H1 (cell line): ENCODE results near the gene DUSP1. TPM values are rescaled to one million over a fixed set of nuclear protein-coding genes. Genes with fewer than 3 reads are reported as not detected.

Experiments
- CTCF ChIA-PET: fragments of 300-600 bp; sonication (Branson Sonifier 250); formaldehyde crosslinking; loops from one replicate; lab custom pipeline; 2021; ENCODE audit not compliant: partially characterized antibody; lab: Charles Lee
- POLR2A ChIA-PET: fragments of 300-600 bp; sonication (Branson Sonifier 250); formaldehyde crosslinking; loops from one replicate; lab custom pipeline; 2021; ENCODE audit warnings: inconsistent platforms; ENCODE audit not compliant: partially characterized antibody; lab: Charles Lee
- DNase-seq, 2 experiments: peaks; one replicate each; pipeline versions ENCODE4 v3.0.0 to v3.0.0-alpha.2; 2010 to 2022; ENCODE audit warnings: low spot score in 2 of 2, low read depth in 1 of 2, mixed read lengths in 1 of 2
- FAIRE-seq: peaks from 2 replicates; lab custom pipeline; 2011; peaks lifted over from hg19 to GRCh38; lab: Jason Lieb, UNC
- H2AFZ ChIP-seq: 2 replicates; pipeline ENCODE4 v1.8.1; 2012; ENCODE audit warnings: low read length, inconsistent platforms
- H2AK5ac ChIP-seq: 2 replicates; pipeline ENCODE4 v1.6.1; 2013; ENCODE audit warnings: low read depth, low read length
- H2BK120ac ChIP-seq: replicated peaks from 2 replicates; pipeline ENCODE3; 2013; ENCODE audit warnings: low read depth, low read length, inconsistent platforms
- H2BK12ac ChIP-seq: 2 replicates; pipeline ENCODE4 v1.6.1; 2013; ENCODE audit warnings: low read depth, low read length
- H2BK15ac ChIP-seq: 2 replicates; pipeline ENCODE4 v1.6.1; 2013; ENCODE audit warnings: low read length
- H2BK20ac ChIP-seq: 2 replicates; pipeline ENCODE4 v1.6.1; 2013; ENCODE audit warnings: low read length
- H2BK5ac ChIP-seq: 2 replicates; pipeline ENCODE4 v1.6.1; 2013; ENCODE audit warnings: low read depth, low read length
- H3K14ac ChIP-seq: 2 replicates; pipeline ENCODE4 v1.6.1; 2013; ENCODE audit warnings: inconsistent platforms; ENCODE audit not compliant: insufficient read length
- H3K18ac ChIP-seq: 2 replicates; pipeline ENCODE4 v1.6.1; 2013; ENCODE audit warnings: low read length; ENCODE audit errors: extremely low read depth
- H3K23ac ChIP-seq: 2 replicates; pipeline ENCODE4 v1.6.1; 2013; ENCODE audit warnings: inconsistent platforms; ENCODE audit not compliant: insufficient read length
- H3K23me2 ChIP-seq: 2 replicates; pipeline ENCODE4 v1.6.1; 2013; ENCODE audit warnings: low read depth, low read length
- H3K27ac ChIP-seq: 2 replicates; pipeline ENCODE4 v1.6.1; 2011; ENCODE audit warnings: low read depth, low read length, inconsistent platforms
- H3K27me3 ChIP-seq, 4 experiments: replicated peaks in 1 of 4; 1 replicate in 1 of 4; 2 replicates in 3 of 4; pipeline versions ENCODE4 v1.6.1 to v1.8.1; 2011 to 2013; ENCODE audit warnings: low read length in 3 of 4, mild to moderate bottlenecking in 3 of 4, inconsistent platforms in 2 of 4, mixed read lengths in 2 of 4, moderate library complexity in 1 of 4; ENCODE audit not compliant: control insufficient read depth in 3 of 4, insufficient read depth in 3 of 4; ENCODE audit errors: extremely low read depth in 1 of 4
- H3K36me3 ChIP-seq, 4 experiments: 2 replicates each; pipeline versions ENCODE4 v1.6.1 to v1.8.1; 2011 to 2013; ENCODE audit warnings: mild to moderate bottlenecking in 4 of 4, low read length in 3 of 4, moderate library complexity in 2 of 4, control low read depth in 1 of 4, inconsistent platforms in 1 of 4; ENCODE audit not compliant: insufficient read depth in 4 of 4, control insufficient read depth in 2 of 4
- H3K4ac ChIP-seq: replicated peaks from 2 replicates; pipeline ENCODE3; 2013; ENCODE audit warnings: low read length, low read depth, mixed read lengths, inconsistent platforms; ENCODE audit not compliant: insufficient read length
- H3K4me1 ChIP-seq, 4 experiments: replicated peaks in 1 of 4; 1 replicate in 1 of 4; 2 replicates in 3 of 4; pipeline versions ENCODE4 v1.6.1 to v1.8.1; 2011 to 2013; ENCODE audit warnings: low read length in 3 of 4, inconsistent platforms in 2 of 4, mixed read lengths in 1 of 4; ENCODE audit not compliant: insufficient read depth in 4 of 4, control insufficient read depth in 3 of 4
- H3K4me2 ChIP-seq, 2 experiments: 2 replicates each; pipeline versions ENCODE4 v1.6.1 to v1.8.1; 2011 to 2013; ENCODE audit warnings: low read depth in 2 of 2, low read length in 2 of 2, control low read depth in 1 of 2, inconsistent platforms in 1 of 2, mild to moderate bottlenecking in 1 of 2; ENCODE audit not compliant: insufficient read depth in 1 of 2
- H3K4me3 ChIP-seq, 4 experiments: fragments of 200-600, 300-600 bp in 1 of 4; sonication (generic), shearing (Covaris generic), sonication (Bioruptor Twin) in 1 of 4; 2 replicates each; pipeline versions ENCODE4 v1.5.1 to v1.8.1; 2011 to 2016; ENCODE audit warnings: low read length in 4 of 4, low read depth in 3 of 4, control low read depth in 2 of 4, inconsistent platforms in 2 of 4, mild to moderate bottlenecking in 2 of 4, mixed read lengths in 1 of 4, moderate library complexity in 1 of 4; ENCODE audit not compliant: insufficient read depth in 2 of 4; ENCODE audit errors: extremely low read depth in 1 of 4
- H3K56ac ChIP-seq: replicated peaks from 2 replicates; pipeline ENCODE3; 2013; ENCODE audit warnings: low read depth, mild to moderate bottlenecking, mixed read lengths, low read length, inconsistent platforms; ENCODE audit not compliant: insufficient read length
- H3K79me1 ChIP-seq: 2 replicates; pipeline ENCODE4 v1.6.1; 2013; ENCODE audit warnings: low read depth, low read length, control low read depth
- H3K79me2 ChIP-seq, 2 experiments: 2 replicates each; pipeline versions ENCODE4 v1.6.1 to v1.8.1; 2012 to 2013; ENCODE audit warnings: low read length in 2 of 2, mild to moderate bottlenecking in 2 of 2, inconsistent platforms in 1 of 2; ENCODE audit not compliant: insufficient read depth in 2 of 2, control insufficient read depth in 1 of 2
- H3K9ac ChIP-seq, 4 experiments: replicated peaks in 1 of 4; 1 replicate in 1 of 4; 2 replicates in 3 of 4; pipeline versions ENCODE4 v1.6.1 to v1.8.1; 2011 to 2013; ENCODE audit warnings: low read depth in 3 of 4, low read length in 3 of 4, control low read depth in 2 of 4, mild to moderate bottlenecking in 2 of 4, moderate library complexity in 2 of 4, inconsistent platforms in 1 of 4; ENCODE audit errors: extremely low read depth in 1 of 4
- H3K9me3 ChIP-seq, 2 experiments: 2 replicates each; pipeline versions ENCODE4 v1.6.1 to v1.8.1; 2012 to 2013; ENCODE audit warnings: mild to moderate bottlenecking in 2 of 2, moderate library complexity in 2 of 2, control low read depth in 1 of 2, inconsistent platforms in 1 of 2, low read depth in 1 of 2, low read length in 1 of 2, mixed read lengths in 1 of 2; ENCODE audit not compliant: insufficient read depth in 2 of 2
- H4K20me1 ChIP-seq, 2 experiments: replicated peaks in 1 of 2; 2 replicates each; pipeline versions ENCODE3 to v1.8.1; 2011 to 2013; ENCODE audit warnings: inconsistent platforms in 2 of 2, low read length in 2 of 2, mild to moderate bottlenecking in 1 of 2; ENCODE audit not compliant: insufficient read depth in 2 of 2, control insufficient read depth in 1 of 2
- H4K5ac ChIP-seq: 2 replicates; pipeline ENCODE4 v1.6.1; 2013; ENCODE audit warnings: low read length, low read depth, mixed read lengths, inconsistent platforms; ENCODE audit not compliant: insufficient read length
- H4K8ac ChIP-seq: 2 replicates; pipeline ENCODE4 v1.8.0; 2013; ENCODE audit warnings: mild to moderate bottlenecking, moderate library complexity, low read length, inconsistent platforms; ENCODE audit not compliant: insufficient read depth; ENCODE audit errors: extremely low read depth
- H4K91ac ChIP-seq: replicated peaks from 2 replicates; pipeline ENCODE3; 2013; ENCODE audit warnings: low read length, mixed read lengths, inconsistent platforms; ENCODE audit not compliant: insufficient read length
- CHD1 ChIP-seq: IDR thresholded peaks from 2 replicates; pipeline ENCODE4 v1.6.1; 2012; ENCODE audit warnings: low read depth, low read length, improper control_type of control experiment
- CTBP2 ChIP-seq: IDR thresholded peaks from 2 replicates; pipeline ENCODE4 v1.7.0; 2011; ENCODE audit warnings: borderline replicate concordance, mild to moderate bottlenecking, moderate library complexity, mixed read lengths, low read length; ENCODE audit not compliant: insufficient read depth, insufficient read length
- FOSL1 ChIP-seq: IDR thresholded peaks from 2 replicates; pipeline ENCODE4 v1.6.1; 2011; ENCODE audit warnings: mild to moderate bottlenecking, low read depth, low read length, moderate library complexity; ENCODE audit not compliant: insufficient read depth
- JUND ChIP-seq: IDR thresholded peaks from 2 replicates; pipeline ENCODE4 v1.6.1; 2011; ENCODE audit warnings: mild to moderate bottlenecking, improper control_type of control experiment, low read length
- PHF8 ChIP-seq: fragments of 200-600 bp; sonication (generic); conservative IDR thresholded peaks from 2 replicates; pipeline ENCODE4 v1.7.1; 2012; ENCODE audit warnings: low read depth, mild to moderate bottlenecking, inconsistent platforms, low read length, moderate library complexity
- POLR2A ChIP-seq, 2 experiments: IDR thresholded peaks; 1 replicate in 1 of 2; 2 replicates in 1 of 2; pipeline ENCODE4 v1.6.1; 2011; ENCODE audit warnings: low read depth in 2 of 2, low read length in 2 of 2, mild to moderate bottlenecking in 2 of 2; ENCODE audit errors: control extremely low read depth in 1 of 2
- POU5F1 ChIP-seq: IDR thresholded peaks from 2 replicates; pipeline ENCODE4 v1.6.1; 2011; ENCODE audit warnings: low read depth, mild to moderate bottlenecking, low read length, moderate library complexity
- SAP30 ChIP-seq: fragments of 300-600 bp; sonication (generic); IDR thresholded peaks from 2 replicates; pipeline ENCODE4 v1.7.1; 2012; ENCODE audit warnings: low read length, moderate library complexity, mild to moderate bottlenecking, inconsistent platforms; ENCODE audit not compliant: insufficient read depth, insufficient replicate concordance
- SIN3A ChIP-seq, 2 experiments: IDR thresholded peaks in 1 of 2; conservative IDR thresholded peaks in 1 of 2; 2 replicates each; pipeline ENCODE4 v1.6.1; 2011 to 2012; ENCODE audit warnings: low read length in 2 of 2, improper control_type of control experiment in 1 of 2, low read depth in 1 of 2, mild to moderate bottlenecking in 1 of 2
- SIRT6 ChIP-seq: IDR thresholded peaks from one replicate; pipeline ENCODE4 v1.7.1; 2012; ENCODE audit warnings: low read length, inconsistent platforms
- SP1 ChIP-seq: IDR thresholded peaks from 2 replicates; pipeline ENCODE4 v1.6.1; 2011; ENCODE audit warnings: low read depth, low read length
- SRF ChIP-seq: IDR thresholded peaks from 2 replicates; pipeline ENCODE4 v1.6.1; 2011; ENCODE audit warnings: mild to moderate bottlenecking, low read depth, low read length, moderate library complexity
- TEAD4 ChIP-seq: IDR thresholded peaks from 2 replicates; pipeline ENCODE4 v1.6.1; 2012; ENCODE audit warnings: low read depth, low read length, inconsistent platforms, mixed read lengths
- WGBS, 2 experiments: shearing (Covaris generic) in 1 of 2; methylation state at CpG; one replicate each; pipeline versions ENCODE4 v1.1.6 to v1.1.7; 2013 to 2015; ENCODE audit warnings: low lambda C conversion rate in 2 of 2, mixed read lengths in 2 of 2, inconsistent platforms in 1 of 2, low coverage in 1 of 2, missing lambda C conversion rate in 1 of 2; ENCODE audit not compliant: insufficient replicate concordance in 2 of 2, insufficient coverage in 1 of 2, insufficient read length in 1 of 2; ENCODE audit errors: extremely low coverage in 1 of 2, missing lambda C conversion rate in 1 of 2; 5-methylcytosine and 5-hydroxymethylcytosine counted together
- polyA plus RNA-seq, 7 experiments: library from polyadenylated mRNA; depleted of rRNA in 3 of 7; stranded (reverse) in 5 of 7; unstranded in 2 of 7; fragments of >200 nt in 5 of 7; fragments of 200-250 nt in 2 of 7; gene quantifications; 1 replicate in 5 of 7; 2 replicates in 1 of 7; 4 replicates in 1 of 7; pipeline versions ENCODE4 v1.2.1 to v1.2.3, GENCODE V29; 2011 to 2013; ENCODE audit warnings: missing spikeins in 2 of 7, mixed read lengths in 2 of 7
- total RNA-seq: library from RNA; stranded (reverse); fragmentation: NEBNext Ultra II Directional; extraction: Animal tissue kit (Norgen Biotek cat#: 25700); gene quantifications from 2 replicates; pipeline ENCODE4 v1.2.1, GENCODE V29; 2021
- TF ChIP-seq, protein P1 (sequence below): IDR thresholded peaks from 2 replicates; pipeline ENCODE4 v1.6.1; 2012; ENCODE audit warnings: inconsistent platforms

DUSP1 gene
- total and polyA plus RNA-seq, 2 of the 8 experiments (the other 6 are each of a cell fraction or from before 2014, with no cell fraction given) = 6.5 to 11.7 TPM

DNA sequence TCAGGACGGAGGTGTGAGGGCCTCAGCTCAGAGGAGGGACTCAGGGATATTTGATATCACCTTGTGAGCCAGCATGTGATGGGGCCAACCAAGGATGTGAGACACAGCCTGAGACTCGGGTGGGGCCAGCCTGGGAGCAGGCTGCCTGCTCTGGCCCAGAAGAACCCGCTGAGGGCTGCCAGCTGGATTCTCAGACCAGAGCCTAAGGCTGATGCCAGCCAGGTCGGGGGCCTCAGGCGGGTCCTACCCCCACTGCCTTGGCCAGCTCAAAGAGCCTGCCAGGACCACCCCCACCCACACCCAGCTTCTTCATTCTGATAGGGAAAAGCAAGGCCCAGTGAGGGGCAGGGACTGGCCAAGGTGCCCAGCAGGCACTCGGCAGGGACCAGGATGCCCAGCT, 20.3 kb upstream of the DUSP1 start:
- TF ChIP-seq SIN3A (conservative IDR thresholded peaks at IDR 0.05 in 1 of 2, IDR thresholded peaks at IDR 0.05 in 1 of 2; ENCODE audit: low read depth in 1 of 2, low read length in 2 of 2) = no peak
- no peak for TF ChIP-seq CTBP2
- no peak for TF ChIP-seq SIRT6
- no peak for TF ChIP-seq SAP30
- TF ChIP-seq PHF8 = no peak
- TF ChIP-seq JUND = no peak
- TF ChIP-seq SP1 = no peak
- TF ChIP-seq SRF = no peak
- TF ChIP-seq POLR2A (IDR thresholded peaks at IDR 0.05; ENCODE audit: control extremely low read depth in 1 of 2, low read depth in 2 of 2, low read length in 2 of 2) = no peak
- no peak for TF ChIP-seq FOSL1
- TF ChIP-seq CHD1 = no peak
- TF ChIP-seq, protein P1, sequence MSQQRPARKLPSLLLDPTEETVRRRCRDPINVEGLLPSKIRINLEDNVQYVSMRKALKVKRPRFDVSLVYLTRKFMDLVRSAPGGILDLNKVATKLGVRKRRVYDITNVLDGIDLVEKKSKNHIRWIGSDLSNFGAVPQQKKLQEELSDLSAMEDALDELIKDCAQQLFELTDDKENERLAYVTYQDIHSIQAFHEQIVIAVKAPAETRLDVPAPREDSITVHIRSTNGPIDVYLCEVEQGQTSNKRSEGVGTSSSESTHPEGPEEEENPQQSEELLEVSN = no peak
- TF ChIP-seq POU5F1 = no peak
- TF ChIP-seq TEAD4 = no peak
- no peak overlapping the region for H3K4me3 ChIP-seq
- no peaks in the 10 kb centered on the region for H3K9me3 ChIP-seq
- no peak for DNase-seq
- H3K36me3 ChIP-seq = no peaks in the 10 kb centered on the region
- H4K5ac ChIP-seq = no peak overlapping the region
- H3K27me3 ChIP-seq = peaks cover 0 to 2% (median 0%) of the 10 kb centered on the region in 4 experiments; a peak in 1 of 7 replicates
- H3K4me2 ChIP-seq = no peak overlapping the region
- H3K4me1 ChIP-seq = peaks cover 0 to 3% (median 0%) of the 10 kb centered on the region in 4 experiments; a peak in 4 of 7 replicates
- no peak for FAIRE-seq
- H4K20me1 ChIP-seq = no peaks in the 10 kb centered on the region
- CTCF ChIA-PET = interaction anchor here (0.9 to 1.7 kb wide), 4 partner anchors 11 to 78 kb away, joined by 3 to 6 read pairs (median 3); no protein-coding TSS in a partner anchor
- no peaks in the 10 kb centered on the region for H3K23me2 ChIP-seq
- WGBS, 2 experiments = 85% methylated on average over 5 of the region's 6 CpGs; no CpG with 5 or more reads in 1 of the 2 experiments
- H4K8ac ChIP-seq = 0 out of 2 replicates have a peak overlapping the region, but pooled peaks have one; percentile 42
- no peak overlapping the region for H3K14ac ChIP-seq
- no peak overlapping the region for H3K9ac ChIP-seq
- no peak overlapping the region for H2AFZ ChIP-seq
- H3K4ac ChIP-seq = no peak overlapping the region
- POLR2A ChIA-PET = interaction anchor here (5.3 kb wide), 1 partner anchor 21 kb away, joined by 36 read pairs; the partner anchor contains the start of gene DUSP1
- no peak overlapping the region for H3K18ac ChIP-seq
- no peak overlapping the region for H2BK120ac ChIP-seq
- H3K27ac ChIP-seq = no peak overlapping the region
- H3K56ac ChIP-seq = no peak overlapping the region
- H4K91ac ChIP-seq = no peak overlapping the region
- no peaks in the 10 kb centered on the region for H3K79me2 ChIP-seq
- no peak overlapping the region for H2AK5ac ChIP-seq
- no peak overlapping the region for H2BK20ac ChIP-seq
- H2BK5ac ChIP-seq = no peak overlapping the region
- H2BK12ac ChIP-seq = no peak overlapping the region
- 0 out of 2 replicates have a peak overlapping the region, but pooled peaks have one; percentile 12 for H2BK15ac ChIP-seq
- H3K23ac ChIP-seq = no peak overlapping the region
- no peaks in the 10 kb centered on the region for H3K79me1 ChIP-seq
